NT2/D1 (cell line): ENCODE measurements around the gene GRAP.

ENCODE experiments used
- SUZ12 ChIP-seq: IDR thresholded peaks from 2 replicates; pipeline ENCODE4 v1.6.1; 2011; ENCODE audit not compliant: insufficient read length, insufficient read depth; ENCODE audit errors: extremely low read depth
- YY1 ChIP-seq: IDR thresholded peaks from 2 replicates; pipeline ENCODE4 v1.6.1; 2011; ENCODE audit not compliant: insufficient read length, insufficient read depth

DNA sequence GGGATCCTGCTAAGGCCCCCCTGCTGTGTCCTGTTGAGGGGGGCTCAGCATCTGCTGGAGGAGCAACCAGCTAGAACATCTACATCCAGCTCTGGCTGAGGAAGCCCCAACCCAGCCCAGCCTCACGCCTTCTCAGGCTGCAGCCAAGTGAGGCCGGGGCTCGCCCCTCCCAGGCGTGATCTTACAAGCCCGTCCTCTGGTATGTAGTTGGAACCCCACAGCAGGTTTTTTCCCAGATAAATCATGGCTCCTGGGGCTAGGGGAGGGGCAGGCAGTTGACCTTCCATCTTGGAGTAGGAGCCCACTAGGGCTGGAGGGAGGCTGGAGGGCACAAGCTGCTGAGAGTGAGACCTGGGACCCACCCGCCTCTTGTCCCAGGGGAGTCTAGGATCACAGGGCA is 46.8 kb downstream of the GRAP start:
- TF ChIP-seq SUZ12 (no peak), YY1 (no peak)
